ENCODE data around the gene SETD4. TPM values are rescaled to one million over a fixed set of nuclear protein-coding genes. Genes with fewer than 3 reads are reported as not detected.

Gene SETD4
- total RNA-seq, 1 donor from 2014 or later = 11.9 TPM

GRCh38 chr21:36097427-36098181 lies 37.3 kb upstream of the SETD4 start:
- TF ChIP-seq CTCF (IDR thresholded peaks at IDR 0.05) = no peak
- H3K27ac Mint-ChIP-seq (ENCODE audit: unreplicated experiment) = peak overlapping the region; percentile 80
- peaks cover 7% of the 10 kb centered on the region for H3K9me3 Mint-ChIP-seq (ENCODE audit: low read depth)
- H3K36me3 Mint-ChIP-seq (ENCODE audit: low read depth) = peaks cover 6% of the 10 kb centered on the region
- H3K4me3 Mint-ChIP-seq (ENCODE audit: unreplicated experiment) = no peak overlapping the region
- DNase-seq (ENCODE audit: low spot score) = no peak
- peaks cover 5% of the 10 kb centered on the region for H3K27me3 Mint-ChIP-seq (ENCODE audit: low read depth)
- peaks cover 17% of the 10 kb centered on the region for H3K4me1 Mint-ChIP-seq (ENCODE audit: low read depth)

- H3K27ac Mint-ChIP-seq (ENCODE audit: unreplicated experiment) = no peak overlapping the region
- DNase-seq (ENCODE audit: low spot score) = no peak
- no peak for TF ChIP-seq CTCF (IDR thresholded peaks at IDR 0.05)
- peaks cover 5% of the 10 kb centered on the region for H3K27me3 Mint-ChIP-seq (ENCODE audit: low read depth)
- H3K36me3 Mint-ChIP-seq (ENCODE audit: low read depth) = peaks cover 6% of the 10 kb centered on the region
- H3K4me1 Mint-ChIP-seq (ENCODE audit: low read depth) = peaks cover 17% of the 10 kb centered on the region
- H3K9me3 Mint-ChIP-seq (ENCODE audit: low read depth) = peaks cover 7% of the 10 kb centered on the region
- H3K4me3 Mint-ChIP-seq (ENCODE audit: unreplicated experiment) = no peak overlapping the region
Observed at GRCh38 chr21:36096398-36097290, 36.3 kb upstream of the SETD4 start.

- no peak for DNase-seq (ENCODE audit: low spot score)
- Mint-ChIP-seq H3K36me3 (ENCODE audit: low read depth) (peaks cover 6% of the 10 kb centered on the region), H3K4me1 (ENCODE audit: low read depth) (peaks cover 17% of the 10 kb centered on the region), H3K27me3 (ENCODE audit: low read depth) (no peaks in the 10 kb centered on the region), H3K27ac (ENCODE audit: unreplicated experiment) (no peak overlapping the region), H3K4me3 (ENCODE audit: unreplicated experiment) (no peak overlapping the region), H3K9me3 (ENCODE audit: low read depth) (peaks cover 7% of the 10 kb centered on the region)
- TF ChIP-seq CTCF (IDR thresholded peaks at IDR 0.05) = no peak
Observed at GRCh38 chr21:36093512-36093911, 33.2 kb upstream of the SETD4 start.

GRCh38 chr21:36092681-36093080 lies 32.4 kb upstream of the SETD4 start:
- no peak overlapping the region for H3K4me3 Mint-ChIP-seq (ENCODE audit: unreplicated experiment)
- no peak overlapping the region for H3K27ac Mint-ChIP-seq (ENCODE audit: unreplicated experiment)
- peaks cover 7% of the 10 kb centered on the region for H3K9me3 Mint-ChIP-seq (ENCODE audit: low read depth)
- no peak for TF ChIP-seq CTCF (IDR thresholded peaks at IDR 0.05)
- H3K27me3 Mint-ChIP-seq (ENCODE audit: low read depth) = no peaks in the 10 kb centered on the region
- peaks cover 6% of the 10 kb centered on the region for H3K36me3 Mint-ChIP-seq (ENCODE audit: low read depth)
- no peak for DNase-seq (ENCODE audit: low spot score)
- peaks cover 9% of the 10 kb centered on the region for H3K4me1 Mint-ChIP-seq (ENCODE audit: low read depth)

- TF ChIP-seq CTCF (IDR thresholded peaks at IDR 0.05) = no peak
- Mint-ChIP-seq H3K27ac (ENCODE audit: unreplicated experiment) (no peak overlapping the region), H3K4me3 (ENCODE audit: unreplicated experiment) (no peak overlapping the region), H3K36me3 (ENCODE audit: low read depth) (peaks cover 6% of the 10 kb centered on the region), H3K4me1 (ENCODE audit: low read depth) (no peaks in the 10 kb centered on the region), H3K9me3 (ENCODE audit: low read depth) (peaks cover 7% of the 10 kb centered on the region), H3K27me3 (ENCODE audit: low read depth) (no peaks in the 10 kb centered on the region)
- DNase-seq (ENCODE audit: low spot score) = no peak
Observed at GRCh38 chr21:36089946-36090345, 29.6 kb upstream of the SETD4 start.
